IMR-90 (cell line): ENCODE measurements around the gene FAM131B. TPM values are rescaled to one million over a fixed set of nuclear protein-coding genes. Genes with fewer than 3 reads are reported as not detected.

Experiments used
- NFE2L2 ChIP-seq: fragments of 150-350 bp; IDR thresholded peaks from 2 replicates; pipeline ENCODE4 v1.6.1; 2016; ENCODE audit warnings: low read depth, mild to moderate bottlenecking, low read length
- SMC3 ChIP-seq: fragments of 150-350 bp; IDR thresholded peaks from 2 replicates; pipeline ENCODE4 v1.6.1; 2016; ENCODE audit warnings: low read depth, mild to moderate bottlenecking, antibody characterized with exemption, low read length, moderate library complexity
- polyA plus RNA-seq, 3 experiments: library from polyadenylated mRNA; depleted of rRNA; stranded (reverse); fragments of >200 nt; gene quantifications; 2 replicates each; pipeline ENCODE4 v1.2.3, GENCODE V29; 2012; ENCODE audit warnings: low replicate concordance in 1 of 3
- total RNA-seq: library from RNA; depleted of rRNA; stranded (reverse); fragments of >200 nt; gene quantifications from 2 replicates; pipeline ENCODE4 v1.2.3, GENCODE V29; 2012
- TF ChIP-seq, protein P1 (sequence below): fragments of 150-350 bp; IDR thresholded peaks from 2 replicates; pipeline ENCODE4 v1.6.1; 2017; ENCODE audit warnings: mild to moderate bottlenecking, antibody characterized with exemption, low read length, low read depth

Gene FAM131B
- total and polyA plus RNA-seq, 2 of the 4 experiments (the other 2 are of a cell fraction), result 3.4 to 4.3 TPM

DNA sequence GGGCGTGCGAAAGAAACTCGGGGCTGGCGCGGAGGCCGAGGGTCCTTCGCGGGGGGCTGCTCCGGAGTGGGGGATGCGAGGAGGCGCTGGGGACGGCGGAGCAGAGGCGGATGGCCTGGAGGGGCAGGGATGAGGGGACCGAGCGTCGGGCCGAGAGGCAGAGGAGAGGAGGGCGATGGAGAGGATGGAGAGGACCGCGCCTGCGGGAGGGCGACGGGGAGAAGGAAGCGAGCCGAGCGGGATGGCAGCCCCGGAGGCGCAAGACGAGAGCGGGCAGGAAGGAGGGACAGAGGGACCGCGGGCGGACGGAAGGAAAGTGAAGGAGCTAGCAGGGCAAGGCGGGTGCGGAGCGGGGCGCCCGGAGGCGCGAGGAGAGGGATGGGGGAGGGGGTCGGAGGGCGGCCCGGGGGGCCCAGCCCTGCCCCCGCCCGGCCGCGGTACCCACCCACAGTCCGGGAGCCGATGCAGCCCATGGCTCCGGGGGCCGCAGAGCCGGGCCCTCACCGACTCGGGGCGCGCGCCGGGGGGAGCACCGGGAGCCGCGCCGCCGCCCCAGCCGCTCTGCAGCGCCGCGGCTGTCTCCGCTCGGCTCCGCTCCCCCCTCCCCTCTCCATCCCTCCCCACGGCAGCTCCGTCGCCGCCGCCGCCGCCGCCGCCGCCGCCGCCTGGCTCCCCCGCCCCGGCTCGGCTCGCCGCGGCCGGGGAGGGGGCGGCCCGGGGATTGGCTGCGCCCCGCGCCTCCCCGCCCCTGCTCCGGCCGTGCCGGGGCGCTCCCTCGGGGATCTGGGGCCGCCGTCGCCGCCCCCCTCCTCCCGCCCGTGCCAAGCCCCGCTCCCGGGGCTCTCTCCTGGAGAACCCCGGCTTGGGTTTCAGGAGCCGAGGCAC is at the start of gene FAM131B (continued):
- no peak for TF ChIP-seq SMC3
- no peak for TF ChIP-seq NFE2L2
- TF ChIP-seq, protein P1, sequence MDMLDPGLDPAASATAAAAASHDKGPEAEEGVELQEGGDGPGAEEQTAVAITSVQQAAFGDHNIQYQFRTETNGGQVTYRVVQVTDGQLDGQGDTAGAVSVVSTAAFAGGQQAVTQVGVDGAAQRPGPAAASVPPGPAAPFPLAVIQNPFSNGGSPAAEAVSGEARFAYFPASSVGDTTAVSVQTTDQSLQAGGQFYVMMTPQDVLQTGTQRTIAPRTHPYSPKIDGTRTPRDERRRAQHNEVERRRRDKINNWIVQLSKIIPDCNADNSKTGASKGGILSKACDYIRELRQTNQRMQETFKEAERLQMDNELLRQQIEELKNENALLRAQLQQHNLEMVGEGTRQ, result no peak
